Activated CD8-positive, alpha-beta T cell treated with anti-CD3 and anti-CD28 coated beads for 36 hours (primary cell): ENCODE data around the gene HK1. TPM values are rescaled to one million over a fixed set of nuclear protein-coding genes. Genes with fewer than 3 reads are reported as not detected.

Experiments
- ATAC-seq: fragments of 200-7000 bp; cut with Tn5 transposase; one replicate; pipeline ENCODE4 v1.10.0; 2021; ENCODE audit warnings: mild to moderate bottlenecking, moderate library complexity
- CTCF ChIA-PET: fragments of 350-600 bp; sonication (Branson Sonifier 250); formaldehyde crosslinking; loops from one replicate; lab custom pipeline; 2021; ENCODE audit warnings: antibody characterized with exemption; lab: Charles Lee
- POLR2A ChIA-PET: fragments of 350-600 bp; sonication (Branson Sonifier 250); formaldehyde crosslinking; loops from one replicate; lab custom pipeline; 2021; ENCODE audit warnings: antibody characterized with exemption; lab: Charles Lee
- DNase-seq: peaks from one replicate; pipeline ENCODE4 v3.0.0-alpha.2; 2020
- H3K27ac Mint-ChIP-seq: one replicate; pipeline ENCODE4 v1.8.0; 2021; ENCODE audit warnings: mild to moderate bottlenecking, mixed read lengths
- H3K27me3 Mint-ChIP-seq: one replicate; pipeline ENCODE4 v1.8.0; 2021; ENCODE audit warnings: mixed read lengths
- H3K36me3 Mint-ChIP-seq: one replicate; pipeline ENCODE4 v1.8.0; 2021; ENCODE audit warnings: low read depth, mixed read lengths
- H3K4me1 Mint-ChIP-seq: one replicate; pipeline ENCODE4 v1.8.0; 2021; ENCODE audit warnings: low read depth, mixed read lengths
- H3K4me3 Mint-ChIP-seq: one replicate; pipeline ENCODE4 v1.8.0; 2021; ENCODE audit warnings: mild to moderate bottlenecking, moderate library complexity, mixed read lengths
- H3K9me3 Mint-ChIP-seq: one replicate; pipeline ENCODE4 v1.8.0; 2021; ENCODE audit warnings: mixed read lengths
- CTCF ChIP-seq: fragments of 200-600 bp; IDR thresholded peaks from one replicate; pipeline ENCODE4 v1.8.0; 2022; ENCODE audit warnings: antibody characterized with exemption, mild to moderate bottlenecking
- intact Hi-C: fragments of 100-400 bp; cut with micrococcal nuclease; formaldehyde crosslinking; loops from one replicate; pipeline ENCODE4 v1.10.0; 2022
- total RNA-seq, 2 experiments: library from RNA; stranded (reverse); gene quantifications; one replicate each; pipeline ENCODE4 v1.2.3, GENCODE V29; 2021

Gene HK1
- total RNA-seq, 2 experiments from 2014 or later: 314 to 325 TPM

- ChIA-PET CTCF (interaction anchor here (0.8 to 5.9 kb wide), 7 partner anchors 18 to 161 kb away, joined by 3 to 96 read pairs (median 3); no protein-coding TSS in a partner anchor), POLR2A (interaction anchor here (1.0 kb wide), 1 partner anchor 152 kb away, joined by 3 read pairs; no protein-coding TSS in a partner anchor)
- ATAC-seq (peak; percentile 35), DNase-seq (peak; percentile 31)
- Mint-ChIP-seq H3K9me3 (no peaks in the 10 kb centered on the region), H3K4me1 (peaks cover 18% of the 10 kb centered on the region), H3K27ac (peak overlapping the region; percentile 75), H3K36me3 (peaks cover 71% of the 10 kb centered on the region), H3K4me3 (no peak overlapping the region), H3K27me3 (no peaks in the 10 kb centered on the region)
- TF ChIP-seq CTCF: no peak
- intact Hi-C loops: no loop called here
Observed at GRCh38 chr10:69389827-69390490, 111.7 kb downstream of the HK1 start.

GRCh38 chr10:69391158-69391557 is 112.9 kb downstream of the HK1 start:
- H3K4me3 Mint-ChIP-seq: no peak overlapping the region
- peak overlapping the region; percentile 75 for H3K27ac Mint-ChIP-seq
- no peaks in the 10 kb centered on the region for H3K9me3 Mint-ChIP-seq
- CTCF ChIA-PET: interaction anchor here (0.8 to 5.9 kb wide), 7 partner anchors 17 to 162 kb away, joined by 3 to 96 read pairs (median 3); no protein-coding TSS in a partner anchor
- no peak for TF ChIP-seq CTCF
- POLR2A ChIA-PET: interaction anchor here (1.0 to 1.2 kb wide), 2 partner anchors 138 to 153 kb away, joined by 3 read pairs; no protein-coding TSS in a partner anchor
- H3K4me1 Mint-ChIP-seq: peaks cover 18% of the 10 kb centered on the region
- intact Hi-C loops: no loop called here
- H3K27me3 Mint-ChIP-seq: no peaks in the 10 kb centered on the region
- ATAC-seq (no peak), DNase-seq (no peak)
- peaks cover 62% of the 10 kb centered on the region for H3K36me3 Mint-ChIP-seq

- DNase-seq (peak; percentile 89), ATAC-seq (peak; percentile 98)
- Mint-ChIP-seq H3K36me3 (peaks cover 60% of the 10 kb centered on the region), H3K9me3 (no peaks in the 10 kb centered on the region), H3K4me1 (peaks cover 18% of the 10 kb centered on the region), H3K27me3 (no peaks in the 10 kb centered on the region), H3K4me3 (no peak overlapping the region), H3K27ac (peak overlapping the region; percentile 74)
- ChIA-PET POLR2A (interaction anchor here (0.6 to 1.3 kb wide), 5 partner anchors 13 to 305 kb away, joined by 3 to 4 read pairs (median 3); no protein-coding TSS in a partner anchor), CTCF (interaction anchor here (0.6 to 5.9 kb wide), 25 partner anchors 9 to 300 kb away, joined by 3 to 96 read pairs (median 4); no protein-coding TSS in a partner anchor)
- intact Hi-C loops: no loop called here
- TF ChIP-seq CTCF: peak; percentile 86
Observed at GRCh38 chr10:69392481-69393000, 114.2 kb downstream of the HK1 start.

- Mint-ChIP-seq H3K36me3 (peaks cover 55% of the 10 kb centered on the region), H3K27me3 (no peaks in the 10 kb centered on the region), H3K4me1 (peaks cover 18% of the 10 kb centered on the region), H3K4me3 (no peak overlapping the region), H3K27ac (no peak overlapping the region), H3K9me3 (no peaks in the 10 kb centered on the region)
- TF ChIP-seq CTCF: no peak
- ATAC-seq (no peak), DNase-seq (no peak)
- ChIA-PET CTCF (interaction anchor here (1.5 to 5.9 kb wide), 4 partner anchors 13 to 168 kb away, joined by 3 to 96 read pairs (median 14); no protein-coding TSS in a partner anchor), POLR2A (no interaction called here)
- intact Hi-C loops: loop anchor here (2.0 kb wide), 1 partner anchor 157 kb away; no protein-coding TSS in a partner anchor
Observed at GRCh38 chr10:69394020-69394419, 115.7 kb downstream of the HK1 start.
